ENCODE results near the gene C6orf15.

C6orf15 gene

DNA sequence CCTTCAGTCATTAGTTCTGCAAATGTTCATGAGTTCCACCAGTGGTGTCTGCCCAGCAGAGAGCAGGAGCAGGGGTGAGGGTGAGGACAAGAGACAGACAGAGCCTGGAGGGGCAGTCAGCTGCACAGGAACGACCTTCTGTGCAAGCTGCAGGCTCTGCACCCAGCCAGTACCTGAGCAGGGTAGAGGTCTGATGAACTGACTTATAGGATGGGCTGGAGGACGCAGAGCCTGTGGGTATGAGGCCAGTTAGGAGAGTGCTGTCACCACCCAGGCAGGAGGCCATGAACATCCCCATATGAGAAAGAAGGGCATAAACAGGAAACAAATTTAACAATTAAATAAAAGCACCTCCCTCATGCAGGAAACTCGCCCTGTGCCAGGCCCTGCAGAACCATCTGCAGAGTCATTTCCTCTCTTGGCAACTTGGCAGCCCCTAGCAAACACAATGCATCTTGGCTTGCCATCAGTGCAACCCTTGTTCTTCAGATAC, 17.9 kb downstream of the C6orf15 start:
- no peaks in the 10 kb centered on the region for H3K36me3 ChIP-seq (ENCODE audit: insufficient read depth, low read depth, low read length)
- H3K27me3 ChIP-seq (ENCODE audit: insufficient read depth, low read length), result no peaks in the 10 kb centered on the region
- no peak overlapping the region for H3K9ac ChIP-seq (ENCODE audit: low read depth, low read length)
- H3K4me3 ChIP-seq (ENCODE audit: low read length), result no peak overlapping the region
- H3K27ac ChIP-seq (ENCODE audit: low read length), result no peak overlapping the region
- peaks cover 3% of the 10 kb centered on the region; the same call in 1 of the 2 replicates for H3K4me1 ChIP-seq (ENCODE audit: insufficient read depth, low read length)
- no peaks in the 10 kb centered on the region for H3K9me3 ChIP-seq (ENCODE audit: insufficient read depth, low read depth, low read length)

GRCh38 chr6:31092769-31093505, 19.4 kb downstream of the C6orf15 start:
- H3K4me3 ChIP-seq (ENCODE audit: low read length), result no peak overlapping the region
- H3K9ac ChIP-seq (ENCODE audit: low read depth, low read length), result no peak overlapping the region
- H3K27ac ChIP-seq (ENCODE audit: low read length), result no peak overlapping the region
- no peaks in the 10 kb centered on the region for H3K9me3 ChIP-seq (ENCODE audit: insufficient read depth, low read depth, low read length)
- no peaks in the 10 kb centered on the region for H3K36me3 ChIP-seq (ENCODE audit: insufficient read depth, low read depth, low read length)
- H3K4me1 ChIP-seq (ENCODE audit: insufficient read depth, low read length), result peaks cover 3% of the 10 kb centered on the region; the same call in 1 of the 2 replicates
- no peaks in the 10 kb centered on the region for H3K27me3 ChIP-seq (ENCODE audit: insufficient read depth, low read length)

- Histone ChIP-seq H3K27me3 (ENCODE audit: insufficient read depth, low read length) (no peaks in the 10 kb centered on the region), H3K9ac (ENCODE audit: low read depth, low read length) (no peak overlapping the region), H3K9me3 (ENCODE audit: insufficient read depth, low read depth, low read length) (no peaks in the 10 kb centered on the region), H3K4me3 (ENCODE audit: low read length) (no peak overlapping the region), H3K4me1 (ENCODE audit: insufficient read depth, low read length) (peaks cover 4% of the 10 kb centered on the region; the same call in 1 of the 2 replicates), H3K27ac (ENCODE audit: low read length) (no peak overlapping the region), H3K36me3 (ENCODE audit: insufficient read depth, low read depth, low read length) (no peaks in the 10 kb centered on the region)
Measured at GRCh38 chr6:31092238-31092637, 20.1 kb downstream of the C6orf15 start.

DNA sequence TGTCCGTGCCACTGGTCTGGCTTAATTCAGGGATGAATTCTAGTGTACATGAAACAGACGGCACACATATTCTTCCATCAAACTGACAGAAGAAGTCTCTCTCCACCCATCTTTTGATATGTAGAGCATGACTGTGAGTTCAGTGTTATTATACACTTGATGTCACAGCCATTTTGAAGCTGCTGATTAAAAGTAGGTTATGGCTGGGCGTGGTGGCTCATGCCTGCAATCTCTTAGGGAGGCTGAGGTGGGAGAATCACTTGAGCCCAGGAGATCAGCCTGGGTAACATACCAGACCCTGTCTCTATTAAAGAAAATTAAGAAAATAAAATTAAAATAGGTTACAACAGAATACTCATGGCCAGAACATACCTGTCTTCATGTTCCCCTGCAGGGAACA, 20.7 kb downstream of the C6orf15 start:
- Histone ChIP-seq H3K9me3 (ENCODE audit: insufficient read depth, low read depth, low read length) (no peaks in the 10 kb centered on the region), H3K27me3 (ENCODE audit: insufficient read depth, low read length) (0 out of 2 replicates have a peak, but pooled peaks cover 5% of the 10 kb centered on the region), H3K27ac (ENCODE audit: low read length) (no peak overlapping the region), H3K36me3 (ENCODE audit: insufficient read depth, low read depth, low read length) (no peaks in the 10 kb centered on the region), H3K4me1 (ENCODE audit: insufficient read depth, low read length) (peaks cover 6% of the 10 kb centered on the region; the same call in 1 of the 2 replicates), H3K9ac (ENCODE audit: low read depth, low read length) (no peak overlapping the region), H3K4me3 (ENCODE audit: low read length) (no peak overlapping the region)

DNA sequence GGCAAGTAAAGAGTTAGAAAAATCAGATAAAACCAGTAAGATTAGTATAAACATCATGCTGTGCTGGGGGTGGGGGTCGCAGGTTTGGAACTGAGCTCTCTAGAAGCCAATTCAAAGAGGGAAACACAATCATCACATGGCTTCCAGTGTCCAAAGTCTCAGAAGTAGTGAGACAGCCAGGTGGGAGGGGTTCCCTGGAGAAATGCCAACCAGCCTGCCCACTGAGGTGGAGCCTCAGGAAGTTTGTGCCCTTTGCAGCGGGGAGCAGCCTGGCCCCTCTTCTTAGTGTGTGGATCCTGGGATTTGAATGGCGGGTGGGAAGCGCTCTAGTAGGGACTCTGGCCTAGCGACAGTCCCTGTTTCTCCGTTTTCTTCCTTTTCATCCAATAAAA, 21.4 kb downstream of the C6orf15 start:
- Histone ChIP-seq H3K27ac (ENCODE audit: low read length) (no peak overlapping the region), H3K4me1 (ENCODE audit: insufficient read depth, low read length) (peaks cover 6% of the 10 kb centered on the region; the same call in 1 of the 2 replicates), H3K9me3 (ENCODE audit: insufficient read depth, low read depth, low read length) (no peaks in the 10 kb centered on the region), H3K9ac (ENCODE audit: low read depth, low read length) (no peak overlapping the region), H3K4me3 (ENCODE audit: low read length) (no peak overlapping the region), H3K36me3 (ENCODE audit: insufficient read depth, low read depth, low read length) (no peaks in the 10 kb centered on the region), H3K27me3 (ENCODE audit: insufficient read depth, low read length) (0 out of 2 replicates have a peak, but pooled peaks cover 6% of the 10 kb centered on the region)

- H3K36me3 ChIP-seq (ENCODE audit: insufficient read depth, low read depth, low read length), result no peaks in the 10 kb centered on the region
- H3K4me1 ChIP-seq (ENCODE audit: insufficient read depth, low read length), result peaks cover 6% of the 10 kb centered on the region; the same call in 1 of the 2 replicates
- H3K9ac ChIP-seq (ENCODE audit: low read depth, low read length), result no peak overlapping the region
- H3K27me3 ChIP-seq (ENCODE audit: insufficient read depth, low read length), result 0 out of 2 replicates have a peak, but pooled peaks cover 6% of the 10 kb centered on the region
- H3K4me3 ChIP-seq (ENCODE audit: low read length), result no peak overlapping the region
- no peak overlapping the region for H3K27ac ChIP-seq (ENCODE audit: low read length)
- no peaks in the 10 kb centered on the region for H3K9me3 ChIP-seq (ENCODE audit: insufficient read depth, low read depth, low read length)
Measured at GRCh38 chr6:31090275-31090972, 22.0 kb downstream of the C6orf15 start.

- no peaks in the 10 kb centered on the region for H3K9me3 ChIP-seq (ENCODE audit: insufficient read depth, low read depth, low read length)
- H3K9ac ChIP-seq (ENCODE audit: low read depth, low read length), result no peak overlapping the region
- H3K4me1 ChIP-seq (ENCODE audit: insufficient read depth, low read length), result peaks cover 3% of the 10 kb centered on the region; the same call in 1 of the 2 replicates
- no peaks in the 10 kb centered on the region for H3K36me3 ChIP-seq (ENCODE audit: insufficient read depth, low read depth, low read length)
- 0 out of 2 replicates have a peak, but pooled peaks cover 6% of the 10 kb centered on the region for H3K27me3 ChIP-seq (ENCODE audit: insufficient read depth, low read length)
- H3K4me3 ChIP-seq (ENCODE audit: low read length), result no peak overlapping the region
- no peak overlapping the region for H3K27ac ChIP-seq (ENCODE audit: low read length)
Measured at GRCh38 chr6:31087494-31088089, 24.8 kb downstream of the C6orf15 start.

- H3K4me3 ChIP-seq (ENCODE audit: low read length), result no peak overlapping the region
Measured at GRCh38 chr6:31086788-31087440, 25.5 kb downstream of the C6orf15 start.

GRCh38 chr6:31083742-31084354, 28.5 kb downstream of the C6orf15 start:
- Histone ChIP-seq H3K9ac (ENCODE audit: low read depth, low read length) (no peak overlapping the region), H3K4me3 (ENCODE audit: low read length) (no peak overlapping the region), H3K36me3 (ENCODE audit: insufficient read depth, low read depth, low read length) (no peaks in the 10 kb centered on the region), H3K9me3 (ENCODE audit: insufficient read depth, low read depth, low read length) (no peaks in the 10 kb centered on the region), H3K27ac (ENCODE audit: low read length) (no peak overlapping the region), H3K27me3 (ENCODE audit: insufficient read depth, low read length) (0 out of 2 replicates have a peak, but pooled peaks cover 6% of the 10 kb centered on the region), H3K4me1 (ENCODE audit: insufficient read depth, low read length) (peaks cover 7% of the 10 kb centered on the region; the same call in 1 of the 2 replicates)

More at GRCh38 chr6:31086788-31087440, 25.5 kb downstream of the C6orf15 start:
- H3K27ac ChIP-seq (ENCODE audit: low read length), result no peak overlapping the region
- no peak overlapping the region for H3K9ac ChIP-seq (ENCODE audit: low read depth, low read length)
- no peaks in the 10 kb centered on the region for H3K9me3 ChIP-seq (ENCODE audit: insufficient read depth, low read depth, low read length)
- peaks cover 3% of the 10 kb centered on the region; the same call in 1 of the 2 replicates for H3K4me1 ChIP-seq (ENCODE audit: insufficient read depth, low read length)
- H3K36me3 ChIP-seq (ENCODE audit: insufficient read depth, low read depth, low read length), result no peaks in the 10 kb centered on the region
- 0 out of 2 replicates have a peak, but pooled peaks cover 6% of the 10 kb centered on the region for H3K27me3 ChIP-seq (ENCODE audit: insufficient read depth, low read length)

DNA sequence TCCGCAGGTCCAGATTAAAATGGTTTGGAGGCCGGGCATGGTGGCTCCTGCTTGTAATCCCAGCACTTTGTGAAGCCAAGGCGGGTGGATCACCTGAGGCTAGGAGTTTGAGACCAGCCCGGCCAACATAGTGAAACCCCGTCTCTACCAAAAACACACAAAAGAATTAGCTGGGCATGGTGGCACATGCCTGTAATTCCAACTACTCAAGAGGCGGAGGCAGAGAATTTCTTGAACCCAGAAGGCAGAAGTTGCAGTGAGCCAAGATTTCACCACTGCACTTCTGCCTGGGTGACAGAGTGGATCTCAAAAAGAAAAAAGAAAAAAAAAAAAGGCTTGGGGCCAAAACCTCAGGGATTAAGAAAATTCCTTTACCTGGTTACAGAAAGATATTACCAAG, 30.5 kb downstream of the C6orf15 start:
- H3K27ac ChIP-seq (ENCODE audit: low read length), result no peak overlapping the region
- H3K36me3 ChIP-seq (ENCODE audit: insufficient read depth, low read depth, low read length), result no peaks in the 10 kb centered on the region
- H3K9me3 ChIP-seq (ENCODE audit: insufficient read depth, low read depth, low read length), result no peaks in the 10 kb centered on the region
- H3K27me3 ChIP-seq (ENCODE audit: insufficient read depth, low read length), result 0 out of 2 replicates have a peak, but pooled peaks cover 3% of the 10 kb centered on the region
- H3K4me1 ChIP-seq (ENCODE audit: insufficient read depth, low read length), result peaks cover 5% of the 10 kb centered on the region; the same call in 1 of the 2 replicates
- no peak overlapping the region for H3K9ac ChIP-seq (ENCODE audit: low read depth, low read length)
- no peak overlapping the region for H3K4me3 ChIP-seq (ENCODE audit: low read length)

Measured in iPS-20b (cell line).